HepG2 (cell line): ENCODE measurements around the gene TMED6. TPM values are rescaled to one million over a fixed set of nuclear protein-coding genes. Genes with fewer than 3 reads are reported as not detected.

Source experiments
- BORCS8-MEF2B ChIP-seq: sonication (generic); formaldehyde crosslinking; IDR thresholded peaks from 2 replicates; pipeline ENCODE4 v1.8.0; 2022; ENCODE audit warnings: mild to moderate bottlenecking, missing genetic modification reagents
- CENPX ChIP-seq: sonication (generic); formaldehyde crosslinking; IDR thresholded peaks from 2 replicates; pipeline ENCODE4 v1.9.0; 2021; ENCODE audit warnings: mild to moderate bottlenecking, missing genetic modification reagents, moderate library complexity
- DNMT3B ChIP-seq: conservative IDR thresholded peaks from 2 replicates; pipeline ENCODE4 v1.6.1; 2016; ENCODE audit warnings: missing biosample characterization, control low read depth
- HMGXB4 ChIP-seq, 2 experiments: sonication (generic) in 1 of 2; formaldehyde crosslinking in 1 of 2; IDR thresholded peaks; 2 replicates each; pipeline versions ENCODE4 v1.4.0 to v1.6.1; 2018 to 2020; ENCODE audit warnings: missing genetic modification reagents in 2 of 2, borderline replicate concordance in 1 of 2, low read depth in 1 of 2, mild to moderate bottlenecking in 1 of 2, missing biosample characterization in 1 of 2
- IKZF5 ChIP-seq: IDR thresholded peaks from 2 replicates; pipeline ENCODE4 v1.6.1; 2018; ENCODE audit warnings: missing genetic modification reagents, mild to moderate bottlenecking, missing compliant biosample characterization
- JUND ChIP-seq: sonication (generic); formaldehyde crosslinking; IDR thresholded peaks from 2 replicates; pipeline ENCODE4 v1.8.0; 2022; ENCODE audit warnings: mild to moderate bottlenecking, missing genetic modification reagents
- KDM2A ChIP-seq: sonication (generic); formaldehyde crosslinking; IDR thresholded peaks from 2 replicates; pipeline ENCODE4 v1.4.0; 2020; ENCODE audit warnings: low read depth, missing genetic modification reagents, borderline replicate concordance
- KLF6 ChIP-seq: IDR thresholded peaks from 2 replicates; pipeline ENCODE4 v1.8.0; 2016; ENCODE audit warnings: missing biosample characterization, missing genetic modification reagents
- NAIF1 ChIP-seq: sonication (generic); formaldehyde crosslinking; IDR thresholded peaks from 2 replicates; pipeline ENCODE4 v1.5.0; 2020; ENCODE audit warnings: mild to moderate bottlenecking, missing genetic modification reagents, borderline replicate concordance
- NRL ChIP-seq: sonication (generic); formaldehyde crosslinking; IDR thresholded peaks from 2 replicates; pipeline ENCODE4 v1.5.0; 2020; ENCODE audit warnings: missing genetic modification reagents, mild to moderate bottlenecking, moderate library complexity, borderline replicate concordance
- PCBP1 ChIP-seq: fragments of 200-400 bp; formaldehyde crosslinking; IDR thresholded peaks from 2 replicates; pipeline ENCODE4 v1.6.1; 2017; ENCODE audit warnings: mild to moderate bottlenecking, low read depth, low read length, borderline replicate concordance
- PHF5A ChIP-seq: IDR thresholded peaks from one replicate; pipeline ENCODE4 v1.6.1; 2018; ENCODE audit warnings: low read depth, missing genetic modification reagents; ENCODE audit not compliant: unreplicated experiment
- POLR2G ChIP-seq: fragments of 200-400 bp; formaldehyde crosslinking; IDR thresholded peaks from 2 replicates; pipeline ENCODE4 v1.6.1; 2018; ENCODE audit warnings: mild to moderate bottlenecking, low read depth, low read length, moderate library complexity
- PRMT3 ChIP-seq: sonication (generic); formaldehyde crosslinking; IDR thresholded peaks from 2 replicates; pipeline ENCODE4 v1.8.1; 2022; ENCODE audit warnings: low read depth, mild to moderate bottlenecking, moderate library complexity, missing genetic modification reagents, borderline replicate concordance
- THRA ChIP-seq: sonication (generic); formaldehyde crosslinking; IDR thresholded peaks from 2 replicates; pipeline ENCODE4 v1.4.0; 2020; ENCODE audit warnings: missing genetic modification reagents, borderline replicate concordance
- ZBTB25 ChIP-seq: IDR thresholded peaks from 2 replicates; pipeline ENCODE4 v1.6.1; 2018; ENCODE audit warnings: missing genetic modification reagents
- ZNF280D ChIP-seq: sonication (generic); formaldehyde crosslinking; IDR thresholded peaks from 2 replicates; pipeline ENCODE4 v1.5.1; 2020; ENCODE audit warnings: mild to moderate bottlenecking, missing genetic modification reagents
- ZNF3 ChIP-seq: IDR thresholded peaks from 2 replicates; pipeline ENCODE4 v1.7.0; 2017; ENCODE audit warnings: inconsistent platforms
- ZNF33B ChIP-seq: sonication (generic); formaldehyde crosslinking; IDR thresholded peaks from 2 replicates; pipeline ENCODE4 v1.5.1; 2020; ENCODE audit warnings: mild to moderate bottlenecking, missing genetic modification reagents
- ZNF557 ChIP-seq: sonication (generic); formaldehyde crosslinking; IDR thresholded peaks from 2 replicates; pipeline ENCODE4 v1.4.0; 2020; ENCODE audit warnings: missing genetic modification reagents
- polyA plus RNA-seq, 8 experiments: library from polyadenylated mRNA; depleted of rRNA in 3 of 8; stranded (reverse) in 7 of 8; unstranded in 1 of 8; fragments of >200 nt; fragmentation: Illumina TruSeq in 4 of 8; extraction: Trizol in 4 of 8; gene quantifications; 2 replicates each; pipeline versions ENCODE4 v1.2.1 to v1.2.3, GENCODE V29; 2011 to 2016; ENCODE audit warnings: low read depth in 4 of 8, missing spikeins in 1 of 8, mixed read lengths in 1 of 8; ENCODE audit not compliant: insufficient read depth in 1 of 8
- total RNA-seq, 5 experiments: library from RNA; depleted of rRNA; stranded (reverse); fragments of >200 nt; fragmentation: Illumina TruSeq; extraction: Trizol; gene quantifications; 2 replicates each; pipeline ENCODE4 v1.2.3, GENCODE V29; 2016; ENCODE audit warnings: low read depth in 1 of 5

Gene TMED6
- total and polyA plus RNA-seq, 2 of the 13 experiments (the other 11 are each of a cell fraction or from before 2014, with no cell fraction given) = 9.8 to 14.4 TPM

GRCh38 chr16:69397821-69398521 lies 46.4 kb upstream of the TMED6 start (continued):
- 0 out of 2 replicates have a peak, but pooled peaks have one; percentile 16 for TF ChIP-seq POLR2G
- no peak for TF ChIP-seq PRMT3 (CRISPR knock-in tag)
- no peak for TF ChIP-seq PHF5A
- peak; percentile 59; the same call in 1 of the 2 replicates for TF ChIP-seq ZBTB25 (CRISPR knock-in tag)
- no peak for TF ChIP-seq CENPX (CRISPR knock-in tag)
- peak; percentile 85 to 91; a peak in 3 of 4 replicates for TF ChIP-seq HMGXB4 (CRISPR knock-in tag; IDR thresholded peaks at IDR 0.05; ENCODE audit: borderline replicate concordance in 1 of 2, low read depth in 1 of 2)
- TF ChIP-seq ZNF557 (CRISPR knock-in tag) = no peak
- TF ChIP-seq ZNF3 (CRISPR knock-in tag) = no peak
- 0 out of 2 replicates have a peak, but pooled peaks have one; percentile 42 for TF ChIP-seq DNMT3B
- TF ChIP-seq KLF6 (CRISPR knock-in tag) = no peak
- no peak; the same call in 1 of the 2 replicates for TF ChIP-seq THRA
- no peak for TF ChIP-seq ZNF33B (CRISPR knock-in tag)
- TF ChIP-seq KDM2A = no peak
- 0 out of 2 replicates have a peak, but pooled peaks have one; percentile 15 for TF ChIP-seq ZNF280D (CRISPR knock-in tag)
- TF ChIP-seq PCBP1 = no peak
- no peak for TF ChIP-seq JUND (CRISPR knock-in tag)
- 0 out of 2 replicates have a peak, but pooled peaks have one; percentile 27 for TF ChIP-seq NAIF1
- TF ChIP-seq NRL (CRISPR knock-in tag) = no peak
- TF ChIP-seq BORCS8-MEF2B (CRISPR knock-in tag) = peak; percentile 47; the same call in 1 of the 2 replicates
- 0 out of 2 replicates have a peak, but pooled peaks have one; percentile 44 for TF ChIP-seq IKZF5 (CRISPR knock-in tag)
